Bronchial epithelial cell (primary cell): ENCODE measurements around the gene UGT1A6. TPM values are rescaled to one million over a fixed set of nuclear protein-coding genes. Genes with fewer than 3 reads are reported as not detected.

ENCODE experiments used
- DNase-seq: peaks from one replicate; pipeline ENCODE4 v3.0.0-alpha.2; 2010; ENCODE audit warnings: low read depth
- FAIRE-seq: peaks from 2 replicates; lab custom pipeline; 2011; peaks lifted over from hg19 to GRCh38; lab: Jason Lieb, UNC
- H3K27me3 ChIP-seq: 2 replicates; pipeline ENCODE4 v1.5.1; 2011; ENCODE audit warnings: low read length; ENCODE audit not compliant: control insufficient read depth, insufficient read depth
- H3K36me3 ChIP-seq: 2 replicates; pipeline ENCODE4 v1.5.1; 2011; ENCODE audit warnings: low read length; ENCODE audit not compliant: control insufficient read depth, insufficient read depth
- H3K4me3 ChIP-seq: 2 replicates; pipeline ENCODE4 v1.5.1; 2011; ENCODE audit warnings: mild to moderate bottlenecking, low read depth, low read length, control low read depth
- total RNA-seq: library from RNA; depleted of rRNA; stranded (reverse); fragments of >200 nt; gene quantifications from 2 replicates; pipeline ENCODE4 v1.2.1, GENCODE V29; 2014
- TF ChIP-seq, protein P1 (sequence below): IDR thresholded peaks from 2 replicates; pipeline ENCODE4 v1.5.1; 2011; ENCODE audit warnings: mild to moderate bottlenecking, moderate library complexity, low read length, control low read depth, inconsistent platforms; ENCODE audit not compliant: insufficient read depth, severe bottlenecking

Gene UGT1A6
- total RNA-seq, 1 donor from 2014 or later, result 12.9 TPM

DNA sequence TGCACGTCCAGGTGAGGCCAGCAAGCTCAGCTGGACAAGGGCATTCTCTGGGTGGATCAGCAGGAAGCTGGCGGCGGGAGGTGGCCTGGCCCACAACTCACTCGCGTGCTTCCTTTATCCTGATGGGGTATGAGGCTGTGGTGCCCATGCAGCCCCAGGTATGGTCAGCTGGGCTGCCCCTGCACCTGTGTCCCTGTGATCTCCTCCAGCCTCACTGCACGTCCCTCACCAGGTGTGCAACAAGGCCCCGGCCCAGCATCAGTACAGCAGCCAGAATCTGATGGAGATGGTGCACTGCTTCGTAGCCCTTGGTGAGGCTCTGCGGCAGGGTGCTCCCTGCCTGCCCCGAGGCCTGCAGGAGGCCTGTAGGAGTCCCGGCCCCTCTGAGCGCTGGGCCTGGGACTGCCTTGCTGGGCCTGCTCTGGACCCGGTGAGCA, 103.1 kb downstream of the UGT1A6 start:
- Histone ChIP-seq H3K27me3 (no peaks in the 10 kb centered on the region), H3K36me3 (no peaks in the 10 kb centered on the region), H3K4me3 (no peak overlapping the region)
- DNase-seq (no peak), FAIRE-seq (no peak)
- TF ChIP-seq, protein P1, sequence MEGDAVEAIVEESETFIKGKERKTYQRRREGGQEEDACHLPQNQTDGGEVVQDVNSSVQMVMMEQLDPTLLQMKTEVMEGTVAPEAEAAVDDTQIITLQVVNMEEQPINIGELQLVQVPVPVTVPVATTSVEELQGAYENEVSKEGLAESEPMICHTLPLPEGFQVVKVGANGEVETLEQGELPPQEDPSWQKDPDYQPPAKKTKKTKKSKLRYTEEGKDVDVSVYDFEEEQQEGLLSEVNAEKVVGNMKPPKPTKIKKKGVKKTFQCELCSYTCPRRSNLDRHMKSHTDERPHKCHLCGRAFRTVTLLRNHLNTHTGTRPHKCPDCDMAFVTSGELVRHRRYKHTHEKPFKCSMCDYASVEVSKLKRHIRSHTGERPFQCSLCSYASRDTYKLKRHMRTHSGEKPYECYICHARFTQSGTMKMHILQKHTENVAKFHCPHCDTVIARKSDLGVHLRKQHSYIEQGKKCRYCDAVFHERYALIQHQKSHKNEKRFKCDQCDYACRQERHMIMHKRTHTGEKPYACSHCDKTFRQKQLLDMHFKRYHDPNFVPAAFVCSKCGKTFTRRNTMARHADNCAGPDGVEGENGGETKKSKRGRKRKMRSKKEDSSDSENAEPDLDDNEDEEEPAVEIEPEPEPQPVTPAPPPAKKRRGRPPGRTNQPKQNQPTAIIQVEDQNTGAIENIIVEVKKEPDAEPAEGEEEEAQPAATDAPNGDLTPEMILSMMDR, result no peak

DNA sequence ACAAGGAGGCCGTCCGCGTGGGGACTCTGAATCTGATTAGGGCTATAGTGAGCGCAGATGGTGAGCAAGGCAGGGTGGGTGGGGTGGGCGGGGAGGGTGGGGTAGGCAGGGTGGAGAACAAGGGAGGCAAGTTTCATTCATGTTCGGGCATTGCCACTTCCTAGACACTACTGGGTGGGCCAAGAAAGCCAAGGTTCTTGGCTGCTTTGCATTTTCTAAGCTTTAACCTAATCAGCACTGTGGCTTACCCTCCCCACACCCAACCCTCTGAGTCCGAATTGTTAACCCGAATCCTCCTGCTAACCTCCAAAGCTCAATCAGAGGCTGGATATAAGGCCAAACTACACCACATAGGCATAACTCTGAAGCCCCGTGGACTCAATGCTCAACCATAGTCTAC, 103.6 kb downstream of the UGT1A6 start:
- no peak for FAIRE-seq
- Histone ChIP-seq H3K27me3 (no peaks in the 10 kb centered on the region), H3K4me3 (no peak overlapping the region), H3K36me3 (no peaks in the 10 kb centered on the region)
- TF ChIP-seq, protein P1, result no peak
- no peak for DNase-seq

DNA sequence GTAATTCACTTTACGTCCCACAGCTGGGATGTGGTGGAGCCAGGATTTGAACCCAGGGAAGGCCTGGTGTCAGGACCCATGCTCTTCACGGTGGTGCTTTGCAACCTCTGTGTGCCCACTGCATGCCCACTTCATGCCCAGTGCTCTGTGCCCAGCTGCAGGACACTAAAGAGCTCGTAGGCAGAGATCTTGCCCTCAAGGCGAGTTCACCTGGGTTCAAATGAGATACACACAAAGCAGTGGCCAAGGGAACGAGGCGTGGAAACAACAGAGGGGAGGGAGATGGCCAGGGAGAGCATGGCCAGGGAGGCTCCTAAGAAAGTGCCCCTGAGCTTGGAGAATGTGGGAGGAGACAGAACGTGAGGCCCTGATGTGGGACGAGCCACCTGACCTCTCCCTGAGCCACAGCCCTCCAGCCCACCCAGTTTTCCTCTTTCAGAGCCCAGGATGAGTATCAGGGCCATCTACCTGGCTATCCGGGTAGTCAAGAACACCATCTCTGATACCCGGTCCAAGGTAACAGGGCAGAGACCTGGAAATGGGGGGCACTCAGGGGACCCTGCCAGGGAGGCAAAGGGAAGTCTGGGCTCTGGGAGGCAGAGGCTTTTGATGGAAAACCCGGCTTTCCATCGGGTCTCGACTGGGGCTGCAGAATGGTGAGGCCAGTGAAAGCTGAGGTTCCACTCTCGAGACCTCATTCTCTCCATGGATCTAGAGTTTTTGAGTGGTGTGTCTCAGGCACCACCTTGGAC, 105.8 kb downstream of the UGT1A6 start:
- no peaks in the 10 kb centered on the region for H3K36me3 ChIP-seq
- FAIRE-seq (no peak), DNase-seq (no peak)
- H3K4me3 ChIP-seq, result no peak overlapping the region
- H3K27me3 ChIP-seq, result no peaks in the 10 kb centered on the region
- TF ChIP-seq, protein P1, result no peak

DNA sequence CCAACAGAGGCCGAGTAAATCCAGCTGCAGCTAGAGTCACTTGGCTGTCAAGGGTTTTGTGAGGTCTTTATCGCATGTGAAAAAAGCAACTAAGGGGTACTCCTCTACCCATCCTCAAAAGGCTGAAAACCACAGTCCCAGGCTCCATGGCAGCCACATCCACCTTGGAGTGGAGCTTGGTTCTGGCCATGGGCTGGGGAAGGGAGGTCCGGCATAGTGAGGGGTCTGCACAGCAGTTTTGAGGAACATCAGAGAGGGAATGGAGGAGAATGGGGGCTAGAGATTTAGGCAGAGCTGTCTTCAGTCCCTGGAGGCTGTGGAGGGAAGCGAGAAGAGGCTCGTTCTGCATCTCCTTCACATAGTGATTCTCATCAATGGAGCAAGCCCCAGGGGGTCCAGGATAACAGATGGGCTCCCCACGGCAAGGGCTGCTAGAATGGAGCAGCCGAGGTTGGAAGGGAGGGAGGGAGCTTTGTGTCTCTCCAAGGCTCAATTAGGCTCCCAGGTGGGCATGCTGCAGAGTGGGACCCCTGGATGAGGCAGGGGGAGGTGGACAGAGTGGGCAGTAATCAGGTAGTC, 106.5 kb downstream of the UGT1A6 start:
- no peak for FAIRE-seq
- Histone ChIP-seq H3K36me3 (no peaks in the 10 kb centered on the region), H3K27me3 (no peaks in the 10 kb centered on the region), H3K4me3 (no peak overlapping the region)
- TF ChIP-seq, protein P1, result no peak
- DNase-seq, result no peak

DNA sequence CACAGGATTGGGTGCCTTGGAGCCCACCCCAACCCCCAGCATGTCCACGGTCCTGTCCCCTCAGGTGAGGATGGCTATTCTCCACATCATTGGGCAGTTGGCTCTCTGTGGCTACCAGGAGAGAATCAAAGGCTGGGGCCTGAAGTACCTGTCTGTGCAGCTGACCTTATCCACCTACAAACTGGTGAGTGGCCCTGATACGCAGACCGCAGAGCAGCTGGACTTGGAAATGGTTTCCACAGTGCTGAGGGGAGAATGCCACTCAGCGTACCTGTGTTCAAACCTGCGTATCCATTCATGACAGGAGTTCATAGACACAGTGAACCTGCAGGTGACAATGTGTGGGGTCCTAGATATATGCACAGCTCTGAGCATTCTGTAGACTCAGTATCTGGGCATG, 107.0 kb downstream of the UGT1A6 start:
- no peak overlapping the region for H3K4me3 ChIP-seq
- FAIRE-seq (no peak), DNase-seq (no peak)
- no peaks in the 10 kb centered on the region for H3K36me3 ChIP-seq
- TF ChIP-seq, protein P1, result no peak
- H3K27me3 ChIP-seq, result no peaks in the 10 kb centered on the region
